Measurements from ENCODE around the gene M1AP. TPM values are rescaled to one million over a fixed set of nuclear protein-coding genes. Genes with fewer than 3 reads are reported as not detected.

Gene M1AP
- polyA plus RNA-seq, 2 of the 4 experiments (the other 2 are of a cell fraction), result not detected

GRCh38 chr2:74693668-74694067 lies 45.5 kb upstream of the M1AP start (continued):
- TF ChIP-seq ZNF302 (CRISPR knock-in tag; IDR thresholded peaks at IDR 0.05) (no peak), MAZ (IDR thresholded peaks at IDR 0.05; ENCODE audit: borderline replicate concordance, low read depth, low read length) (no peak), SMC3 (IDR thresholded peaks at IDR 0.05) (no peak), MAFK (IDR thresholded peaks at IDR 0.05; ENCODE audit: partially characterized antibody) (no peak), RNF2 (IDR thresholded peaks at IDR 0.05; ENCODE audit: borderline replicate concordance, low read depth) (no peak), JUNB (IDR thresholded peaks at IDR 0.05) (no peak), HDAC2 (IDR thresholded peaks at IDR 0.05) (no peak), POLR2A (IDR thresholded peaks at IDR 0.05; ENCODE audit: low read length) (no peak), RAD21 (conservative IDR thresholded peaks at IDR 0.05 in 1 of 2, IDR thresholded peaks at IDR 0.05 in 1 of 2) (no peak), EHMT2 (IDR thresholded peaks at IDR 0.05; ENCODE audit: low read depth) (no peak), GATA3 (IDR thresholded peaks at IDR 0.05; ENCODE audit: borderline replicate concordance) (no peak)
- TF ChIP-seq, protein P1, sequence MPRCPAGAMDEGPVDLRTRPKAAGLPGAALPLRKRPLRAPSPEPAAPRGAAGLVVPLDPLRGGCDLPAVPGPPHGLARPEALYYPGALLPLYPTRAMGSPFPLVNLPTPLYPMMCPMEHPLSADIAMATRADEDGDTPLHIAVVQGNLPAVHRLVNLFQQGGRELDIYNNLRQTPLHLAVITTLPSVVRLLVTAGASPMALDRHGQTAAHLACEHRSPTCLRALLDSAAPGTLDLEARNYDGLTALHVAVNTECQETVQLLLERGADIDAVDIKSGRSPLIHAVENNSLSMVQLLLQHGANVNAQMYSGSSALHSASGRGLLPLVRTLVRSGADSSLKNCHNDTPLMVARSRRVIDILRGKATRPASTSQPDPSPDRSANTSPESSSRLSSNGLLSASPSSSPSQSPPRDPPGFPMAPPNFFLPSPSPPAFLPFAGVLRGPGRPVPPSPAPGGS (IDR thresholded peaks at IDR 0.05), result no peak

- ATAC-seq, result no peak
- CTCF ChIA-PET, result interaction anchor here (2.6 to 13.5 kb wide), 5 partner anchors 7 to 184 kb away, joined by 16 to 132 read pairs (median 31); no protein-coding TSS in a partner anchor
- H3K4me3 ChIP-seq, result no peak overlapping the region
- no peak overlapping the region for H3K27ac ChIP-seq
- no peaks in the 10 kb centered on the region for H3K9me3 ChIP-seq
- POLR2A ChIA-PET, result no interaction called here
- no peak for TF ChIP-seq MAFK (IDR thresholded peaks at IDR 0.05; ENCODE audit: partially characterized antibody)
- H3K4me2 ChIP-seq, result no peak overlapping the region
- H3K4me1 ChIP-seq, result peaks cover 3% of the 10 kb centered on the region; the same call in 1 of the 3 replicates
- DNase-seq (ENCODE audit: low read depth in 1 of 2, low spot score in 1 of 2), result no peak
- no peak for FAIRE-seq
Observed at GRCh38 chr2:74693213-74693612, 45.1 kb upstream of the M1AP start.

DNA sequence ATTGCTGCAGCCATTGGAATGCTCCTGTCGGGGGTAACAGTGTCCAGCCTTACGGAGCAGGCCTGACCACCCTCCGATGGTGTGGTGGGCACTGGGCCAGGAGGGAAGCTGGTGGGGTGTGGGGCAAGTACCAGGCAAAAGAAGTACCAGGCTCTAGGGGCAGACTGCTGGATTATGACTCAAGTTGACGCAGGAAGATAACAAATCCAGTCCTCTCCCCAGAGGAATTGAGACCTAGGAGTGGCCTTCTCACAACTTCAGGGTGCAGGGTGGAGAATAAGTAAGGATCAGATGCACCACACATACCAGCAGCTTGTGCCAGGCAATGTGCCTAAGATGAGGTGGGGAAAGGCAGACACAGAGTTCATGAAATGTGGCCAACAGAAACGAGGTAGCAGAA lies 43.8 kb upstream of the M1AP start:
- WGBS (ENCODE audit: missing lambda C conversion rate), result 60% methylated on average over 5 of the region's 5 CpGs
- TF ChIP-seq HOXB13 (CRISPR knock-in tag; IDR thresholded peaks at IDR 0.05; ENCODE audit: low read depth) (no peak), RARB (CRISPR knock-in tag; IDR thresholded peaks at IDR 0.05) (no peak), RCOR1 (IDR thresholded peaks at IDR 0.05; ENCODE audit: low read depth, low read length) (no peak), USF2 (IDR thresholded peaks at IDR 0.05) (no peak), HOXA7 (CRISPR knock-in tag; IDR thresholded peaks at IDR 0.05) (no peak), NR3C1 (IDR thresholded peaks at IDR 0.05) (no peak), RAD21 (conservative IDR thresholded peaks at IDR 0.05 in 1 of 2, IDR thresholded peaks at IDR 0.05 in 1 of 2) (no peak), SMC3 (IDR thresholded peaks at IDR 0.05) (no peak), KDM1A (IDR thresholded peaks at IDR 0.05; ENCODE audit: low read depth) (no peak), POLR2A (IDR thresholded peaks at IDR 0.05; ENCODE audit: low read length) (no peak), HOXB5 (CRISPR knock-in tag; IDR thresholded peaks at IDR 0.05) (no peak), NFE2L2 (conservative IDR thresholded peaks at IDR 0.05; ENCODE audit: low read length) (no peak), ZFP36 (IDR thresholded peaks at IDR 0.05; ENCODE audit: borderline replicate concordance, partially characterized antibody) (no peak), MAX (IDR thresholded peaks at IDR 0.05) (no peak)
- TF ChIP-seq, protein P2, sequence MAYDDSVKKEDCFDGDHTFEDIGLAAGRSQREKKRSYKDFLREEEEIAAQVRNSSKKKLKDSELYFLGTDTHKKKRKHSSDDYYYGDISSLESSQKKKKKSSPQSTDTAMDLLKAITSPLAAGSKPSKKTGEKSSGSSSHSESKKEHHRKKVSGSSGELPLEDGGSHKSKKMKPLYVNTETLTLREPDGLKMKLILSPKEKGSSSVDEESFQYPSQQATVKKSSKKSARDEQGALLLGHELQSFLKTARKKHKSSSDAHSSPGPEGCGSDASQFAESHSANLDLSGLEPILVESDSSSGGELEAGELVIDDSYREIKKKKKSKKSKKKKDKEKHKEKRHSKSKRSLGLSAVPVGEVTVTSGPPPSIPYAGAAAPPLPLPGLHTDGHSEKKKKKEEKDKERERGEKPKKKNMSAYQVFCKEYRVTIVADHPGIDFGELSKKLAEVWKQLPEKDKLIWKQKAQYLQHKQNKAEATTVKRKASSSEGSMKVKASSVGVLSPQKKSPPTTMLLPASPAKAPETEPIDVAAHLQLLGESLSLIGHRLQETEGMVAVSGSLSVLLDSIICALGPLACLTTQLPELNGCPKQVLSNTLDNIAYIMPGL (CRISPR knock-in tag; IDR thresholded peaks at IDR 0.05; ENCODE audit: borderline replicate concordance), result no peak
- TF ChIP-seq, protein P3, sequence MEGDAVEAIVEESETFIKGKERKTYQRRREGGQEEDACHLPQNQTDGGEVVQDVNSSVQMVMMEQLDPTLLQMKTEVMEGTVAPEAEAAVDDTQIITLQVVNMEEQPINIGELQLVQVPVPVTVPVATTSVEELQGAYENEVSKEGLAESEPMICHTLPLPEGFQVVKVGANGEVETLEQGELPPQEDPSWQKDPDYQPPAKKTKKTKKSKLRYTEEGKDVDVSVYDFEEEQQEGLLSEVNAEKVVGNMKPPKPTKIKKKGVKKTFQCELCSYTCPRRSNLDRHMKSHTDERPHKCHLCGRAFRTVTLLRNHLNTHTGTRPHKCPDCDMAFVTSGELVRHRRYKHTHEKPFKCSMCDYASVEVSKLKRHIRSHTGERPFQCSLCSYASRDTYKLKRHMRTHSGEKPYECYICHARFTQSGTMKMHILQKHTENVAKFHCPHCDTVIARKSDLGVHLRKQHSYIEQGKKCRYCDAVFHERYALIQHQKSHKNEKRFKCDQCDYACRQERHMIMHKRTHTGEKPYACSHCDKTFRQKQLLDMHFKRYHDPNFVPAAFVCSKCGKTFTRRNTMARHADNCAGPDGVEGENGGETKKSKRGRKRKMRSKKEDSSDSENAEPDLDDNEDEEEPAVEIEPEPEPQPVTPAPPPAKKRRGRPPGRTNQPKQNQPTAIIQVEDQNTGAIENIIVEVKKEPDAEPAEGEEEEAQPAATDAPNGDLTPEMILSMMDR (IDR thresholded peaks at IDR 0.05), result no peak
- no peak for FAIRE-seq
- Histone ChIP-seq H3K27ac (no peak overlapping the region), H3K4me1 (peaks cover 3% of the 10 kb centered on the region; the same call in 1 of the 3 replicates), H3K4me3 (no peak overlapping the region), H3K9me3 (no peaks in the 10 kb centered on the region), H3K4me2 (no peak overlapping the region)
- DNase-seq (ENCODE audit: low read depth in 1 of 2, low spot score in 1 of 2), result no peak
- ChIA-PET POLR2A (no interaction called here), CTCF (interaction anchor here (0.6 to 3.0 kb wide), 19 partner anchors 9 to 917 kb away, joined by 3 to 132 read pairs (median 7); no protein-coding TSS in a partner anchor)
- no peak for ATAC-seq
